Astrocyte (in vitro differentiated cells and primary cell): Measurements from ENCODE around the gene DLG1. TPM values are rescaled to one million over a fixed set of nuclear protein-coding genes. Genes with fewer than 3 reads are reported as not detected.

Source experiments
- DNase-seq: peaks from one replicate; pipeline ENCODE4 v3.0.0-alpha.2; 2010; ENCODE audit warnings: low read depth
- FAIRE-seq: peaks from 2 replicates; lab custom pipeline; 2011; peaks lifted over from hg19 to GRCh38; lab: Jason Lieb, UNC
- H2AFZ ChIP-seq: 2 replicates; pipeline ENCODE4 v1.6.0; 2012; ENCODE audit warnings: low read depth, low read length, inconsistent platforms
- H3K27ac ChIP-seq: 2 replicates; pipeline ENCODE4 v1.5.1; 2011; ENCODE audit warnings: low read depth, low read length, inconsistent platforms
- H3K27me3 ChIP-seq: 2 replicates; pipeline ENCODE4 v1.6.0; 2011; ENCODE audit warnings: low read length, inconsistent platforms; ENCODE audit not compliant: insufficient read depth
- H3K36me3 ChIP-seq: 2 replicates; pipeline ENCODE4 v1.5.1; 2011; ENCODE audit warnings: low read length, inconsistent platforms; ENCODE audit not compliant: insufficient read depth
- H3K4me1 ChIP-seq: 2 replicates; pipeline ENCODE4 v1.5.1; 2011; ENCODE audit warnings: low read length, inconsistent platforms; ENCODE audit not compliant: insufficient read depth
- H3K4me2 ChIP-seq: 2 replicates; pipeline ENCODE4 v1.6.0; 2012; ENCODE audit warnings: low read length, inconsistent platforms
- H3K4me3 ChIP-seq: 2 replicates; pipeline ENCODE4 v1.5.1; 2011; ENCODE audit warnings: low read depth, mild to moderate bottlenecking, low read length, inconsistent platforms; ENCODE audit not compliant: insufficient read depth
- H3K79me2 ChIP-seq: 2 replicates; pipeline ENCODE4 v1.6.0; 2012; ENCODE audit warnings: mild to moderate bottlenecking, low read length, inconsistent platforms; ENCODE audit not compliant: insufficient read depth
- H3K9ac ChIP-seq: 2 replicates; pipeline ENCODE4 v1.6.0; 2012; ENCODE audit warnings: mild to moderate bottlenecking, low read length, inconsistent platforms
- H3K9me3 ChIP-seq: 2 replicates; pipeline ENCODE4 v1.5.1; 2012; ENCODE audit warnings: low read depth, mild to moderate bottlenecking, low read length, inconsistent platforms; ENCODE audit not compliant: insufficient read depth
- H4K20me1 ChIP-seq: 2 replicates; pipeline ENCODE4 v1.6.0; 2012; ENCODE audit warnings: low read length, inconsistent platforms; ENCODE audit not compliant: insufficient read depth
- H3K27ac Mint-ChIP-seq: one replicate; pipeline ENCODE4 v1.8.0; 2021; ENCODE audit warnings: mild to moderate bottlenecking, mixed read lengths; ENCODE audit not compliant: unreplicated experiment
- H3K27me3 Mint-ChIP-seq: one replicate; pipeline ENCODE4 v1.8.0; 2021; ENCODE audit warnings: low read depth, mixed read lengths; ENCODE audit not compliant: unreplicated experiment
- H3K36me3 Mint-ChIP-seq: one replicate; pipeline ENCODE4 v1.8.0; 2021; ENCODE audit warnings: low read depth, mixed read lengths; ENCODE audit not compliant: unreplicated experiment
- H3K4me1 Mint-ChIP-seq: one replicate; pipeline ENCODE4 v1.8.0; 2021; ENCODE audit warnings: low read depth, mixed read lengths; ENCODE audit not compliant: unreplicated experiment
- H3K4me3 Mint-ChIP-seq: one replicate; pipeline ENCODE4 v1.8.0; 2021; ENCODE audit warnings: mild to moderate bottlenecking, moderate library complexity, mixed read lengths; ENCODE audit not compliant: unreplicated experiment
- H3K9me3 Mint-ChIP-seq: one replicate; pipeline ENCODE4 v1.8.0; 2021; ENCODE audit warnings: mild to moderate bottlenecking, mixed read lengths; ENCODE audit not compliant: unreplicated experiment
- CTCF ChIP-seq: IDR thresholded peaks from 2 replicates; pipeline ENCODE4 v1.5.1; 2011; ENCODE audit warnings: low read depth, mild to moderate bottlenecking, inconsistent platforms, low read length, moderate library complexity; ENCODE audit not compliant: insufficient read depth
- EZH2 ChIP-seq: IDR thresholded peaks from 2 replicates; pipeline ENCODE4 v1.6.1; 2012; ENCODE audit warnings: mild to moderate bottlenecking, low read length, inconsistent platforms; ENCODE audit not compliant: insufficient read depth
- total RNA-seq: library from RNA; stranded (reverse); gene quantifications from 2 replicates; pipeline ENCODE4 v1.2.1, GENCODE V29; 2021

DLG1 gene
- total RNA-seq, 1 donor from 2014 or later, result 210 TPM

- Mint-ChIP-seq H3K9me3 (no peaks in the 10 kb centered on the region), H3K4me3 (no peak overlapping the region), H3K4me1 (peaks cover 2% of the 10 kb centered on the region), H3K36me3 (no peaks in the 10 kb centered on the region), H3K27ac (peak overlapping the region; percentile 13), H3K27me3 (peaks cover 24% of the 10 kb centered on the region)
- DNase-seq, result no peak
- Histone ChIP-seq H3K9ac (no peak overlapping the region), H3K27me3 (peaks cover 12% of the 10 kb centered on the region), H2AFZ (no peak overlapping the region), H3K4me2 (no peak overlapping the region), H3K4me3 (no peak overlapping the region), H3K36me3 (no peaks in the 10 kb centered on the region), H3K79me2 (no peaks in the 10 kb centered on the region), H3K27ac (no peak overlapping the region), H3K9me3 (no peaks in the 10 kb centered on the region), H4K20me1 (no peaks in the 10 kb centered on the region), H3K4me1 (no peaks in the 10 kb centered on the region)
- FAIRE-seq, result no peak
- TF ChIP-seq EZH2 (no peak), CTCF (no peak)
These were observed 279.4 kb downstream of the DLG1 start for GRCh38 chr3:197019021-197019420.

GRCh38 chr3:197017003-197017402, 281.4 kb downstream of the DLG1 start:
- no peak overlapping the region for H3K27ac Mint-ChIP-seq
- H4K20me1 ChIP-seq, result no peaks in the 10 kb centered on the region
- H3K27me3 Mint-ChIP-seq, result peaks cover 26% of the 10 kb centered on the region
- no peaks in the 10 kb centered on the region for H3K79me2 ChIP-seq
- TF ChIP-seq CTCF (no peak), EZH2 (no peak)
- no peak overlapping the region for H3K27ac ChIP-seq
- no peaks in the 10 kb centered on the region for H3K36me3 Mint-ChIP-seq
- no peaks in the 10 kb centered on the region for H3K9me3 Mint-ChIP-seq
- no peak overlapping the region for H3K4me2 ChIP-seq
- no peaks in the 10 kb centered on the region for H3K4me1 Mint-ChIP-seq
- peaks cover 4% of the 10 kb centered on the region for H3K27me3 ChIP-seq
- H3K9me3 ChIP-seq, result no peaks in the 10 kb centered on the region
- H3K4me3 ChIP-seq, result no peak overlapping the region
- no peaks in the 10 kb centered on the region for H3K36me3 ChIP-seq
- H3K4me3 Mint-ChIP-seq, result no peak overlapping the region
- no peak overlapping the region for H2AFZ ChIP-seq
- H3K4me1 ChIP-seq, result no peaks in the 10 kb centered on the region
- no peak overlapping the region for H3K9ac ChIP-seq
- DNase-seq (no peak), FAIRE-seq (no peak)

- DNase-seq (no peak), FAIRE-seq (no peak)
- no peak overlapping the region for H3K4me3 Mint-ChIP-seq
- H3K27ac ChIP-seq, result no peak overlapping the region
- no peaks in the 10 kb centered on the region for H3K79me2 ChIP-seq
- H3K27me3 Mint-ChIP-seq, result peaks cover 21% of the 10 kb centered on the region
- no peak overlapping the region for H3K4me3 ChIP-seq
- no peaks in the 10 kb centered on the region for H3K36me3 Mint-ChIP-seq
- no peaks in the 10 kb centered on the region for H3K9me3 Mint-ChIP-seq
- no peaks in the 10 kb centered on the region for H3K9me3 ChIP-seq
- H3K27me3 ChIP-seq, result peaks cover 4% of the 10 kb centered on the region
- no peaks in the 10 kb centered on the region for H4K20me1 ChIP-seq
- no peak overlapping the region for H3K27ac Mint-ChIP-seq
- no peaks in the 10 kb centered on the region for H3K36me3 ChIP-seq
- no peak overlapping the region for H3K4me2 ChIP-seq
- H3K4me1 ChIP-seq, result no peaks in the 10 kb centered on the region
- no peak overlapping the region for H3K9ac ChIP-seq
- TF ChIP-seq EZH2 (no peak), CTCF (no peak)
- no peak overlapping the region for H2AFZ ChIP-seq
- no peaks in the 10 kb centered on the region for H3K4me1 Mint-ChIP-seq
These were observed 282.3 kb downstream of the DLG1 start for GRCh38 chr3:197015790-197016736.
